Measurements from ENCODE around the gene GFRA1.

The GFRA1 gene, protein sequence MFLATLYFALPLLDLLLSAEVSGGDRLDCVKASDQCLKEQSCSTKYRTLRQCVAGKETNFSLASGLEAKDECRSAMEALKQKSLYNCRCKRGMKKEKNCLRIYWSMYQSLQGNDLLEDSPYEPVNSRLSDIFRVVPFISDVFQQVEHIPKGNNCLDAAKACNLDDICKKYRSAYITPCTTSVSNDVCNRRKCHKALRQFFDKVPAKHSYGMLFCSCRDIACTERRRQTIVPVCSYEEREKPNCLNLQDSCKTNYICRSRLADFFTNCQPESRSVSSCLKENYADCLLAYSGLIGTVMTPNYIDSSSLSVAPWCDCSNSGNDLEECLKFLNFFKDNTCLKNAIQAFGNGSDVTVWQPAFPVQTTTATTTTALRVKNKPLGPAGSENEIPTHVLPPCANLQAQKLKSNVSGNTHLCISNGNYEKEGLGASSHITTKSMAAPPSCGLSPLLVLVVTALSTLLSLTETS

DNA sequence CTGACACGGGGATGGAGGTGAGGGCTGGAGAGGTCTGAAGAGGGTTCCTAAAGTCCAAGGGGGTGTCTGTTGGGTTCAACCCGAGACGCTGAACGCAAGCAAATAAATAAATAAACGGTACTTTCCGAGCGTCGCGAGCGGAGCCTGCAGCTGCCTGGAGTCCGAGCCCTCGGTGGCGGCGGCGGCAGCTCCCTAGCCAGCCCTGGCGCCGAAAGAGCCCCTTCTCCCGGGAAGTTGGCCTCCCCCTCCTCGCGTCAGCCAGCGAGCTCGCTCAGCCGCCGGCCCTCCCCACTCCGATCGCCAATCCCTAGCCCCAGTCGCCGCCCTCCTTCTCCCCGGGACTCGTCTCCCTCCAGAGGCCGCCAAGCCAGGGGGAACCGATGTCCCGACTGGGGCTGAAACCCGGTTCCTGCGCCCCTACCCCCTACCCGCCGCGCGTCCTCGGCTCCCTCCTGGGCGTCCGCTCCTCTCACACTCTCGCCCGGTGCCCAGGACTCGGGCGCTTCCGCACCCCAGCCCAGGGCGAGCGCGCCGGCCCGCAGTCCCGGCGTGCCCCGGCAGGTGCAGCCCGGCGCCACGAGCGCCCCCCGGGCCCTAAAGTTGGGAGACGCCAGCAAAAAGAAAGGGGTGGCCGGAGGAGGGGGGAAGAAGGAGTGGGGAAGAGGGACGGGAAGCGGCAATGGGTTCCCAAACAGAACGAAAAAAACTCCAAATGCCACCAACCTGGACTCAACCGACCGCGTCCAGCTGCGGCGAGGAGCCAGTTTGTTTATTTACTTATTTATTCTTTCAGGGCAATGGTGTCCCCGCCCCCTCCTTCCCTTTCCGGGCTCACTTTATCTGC, at the start of gene GFRA1:
GFRA1 (minus strand) TSS at position 767 of the 844 bp plus-strand sequence. CDS start 1,177 bp downstream, outside the sequence.
- TF ChIP-seq, protein P1, sequence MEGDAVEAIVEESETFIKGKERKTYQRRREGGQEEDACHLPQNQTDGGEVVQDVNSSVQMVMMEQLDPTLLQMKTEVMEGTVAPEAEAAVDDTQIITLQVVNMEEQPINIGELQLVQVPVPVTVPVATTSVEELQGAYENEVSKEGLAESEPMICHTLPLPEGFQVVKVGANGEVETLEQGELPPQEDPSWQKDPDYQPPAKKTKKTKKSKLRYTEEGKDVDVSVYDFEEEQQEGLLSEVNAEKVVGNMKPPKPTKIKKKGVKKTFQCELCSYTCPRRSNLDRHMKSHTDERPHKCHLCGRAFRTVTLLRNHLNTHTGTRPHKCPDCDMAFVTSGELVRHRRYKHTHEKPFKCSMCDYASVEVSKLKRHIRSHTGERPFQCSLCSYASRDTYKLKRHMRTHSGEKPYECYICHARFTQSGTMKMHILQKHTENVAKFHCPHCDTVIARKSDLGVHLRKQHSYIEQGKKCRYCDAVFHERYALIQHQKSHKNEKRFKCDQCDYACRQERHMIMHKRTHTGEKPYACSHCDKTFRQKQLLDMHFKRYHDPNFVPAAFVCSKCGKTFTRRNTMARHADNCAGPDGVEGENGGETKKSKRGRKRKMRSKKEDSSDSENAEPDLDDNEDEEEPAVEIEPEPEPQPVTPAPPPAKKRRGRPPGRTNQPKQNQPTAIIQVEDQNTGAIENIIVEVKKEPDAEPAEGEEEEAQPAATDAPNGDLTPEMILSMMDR (IDR thresholded peaks at IDR 0.05; ENCODE audit: low read depth, low read length), result no peak
- H3K4me3 ChIP-seq (ENCODE audit: low read depth, low read length), result peak within 1 kb of the TSS; percentile 83

DNA sequence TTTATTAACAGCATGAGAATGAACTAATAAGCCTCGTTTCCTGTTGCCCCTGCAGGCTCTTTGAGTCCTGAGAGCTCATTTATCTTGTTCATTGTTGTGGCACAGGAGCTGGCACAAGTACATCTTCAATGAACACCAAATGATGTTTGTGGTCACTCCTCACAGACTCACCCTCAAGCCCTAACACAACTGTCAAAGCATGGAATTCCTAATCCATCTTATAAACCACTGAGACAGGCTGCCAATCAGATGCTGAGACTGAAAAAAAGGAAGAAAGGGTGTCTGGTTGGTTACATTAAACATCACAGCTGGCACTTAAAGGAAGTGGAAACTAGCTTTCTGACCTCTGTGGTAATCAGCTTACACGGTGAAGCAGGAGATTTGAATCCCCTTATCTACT, 43.5 kb upstream of the GFRA1 start:
- TF ChIP-seq, protein P1 (IDR thresholded peaks at IDR 0.05; ENCODE audit: low read depth, low read length), result no peak
- no peak overlapping the region for H3K4me3 ChIP-seq (ENCODE audit: low read depth, low read length)

DNA sequence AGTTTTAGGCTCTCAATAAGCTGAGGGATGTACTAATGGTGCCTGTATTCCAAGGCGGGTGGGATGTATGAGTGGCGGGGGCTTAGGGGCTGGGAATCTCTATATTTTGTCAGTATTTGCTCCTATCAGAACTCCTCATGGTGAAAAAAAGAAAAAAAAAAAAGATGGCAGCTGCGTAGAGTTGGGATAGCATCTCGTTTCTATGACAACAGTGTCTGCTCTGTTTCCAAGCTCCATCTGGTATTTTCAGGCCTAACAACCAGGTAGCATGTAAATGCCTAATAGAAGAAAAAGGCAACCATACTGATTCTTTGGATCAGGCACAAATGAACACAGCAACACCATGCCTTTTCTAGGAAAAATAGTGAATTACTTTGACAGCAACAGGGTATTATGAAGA, 39.5 kb upstream of the GFRA1 start:
- no peak overlapping the region for H3K4me3 ChIP-seq (ENCODE audit: low read depth, low read length)
- TF ChIP-seq, protein P1 (IDR thresholded peaks at IDR 0.05; ENCODE audit: low read depth, low read length), result no peak

- TF ChIP-seq, protein P1 (IDR thresholded peaks at IDR 0.05; ENCODE audit: low read depth, low read length), result no peak
- no peak overlapping the region for H3K4me3 ChIP-seq (ENCODE audit: low read depth, low read length)
Measured at GRCh38 chr10:116311706-116312490, 38.9 kb upstream of the GFRA1 start.

- no peak overlapping the region for H3K4me3 ChIP-seq (ENCODE audit: low read depth, low read length)
- TF ChIP-seq, protein P1 (IDR thresholded peaks at IDR 0.05; ENCODE audit: low read depth, low read length), result no peak
Measured at GRCh38 chr10:116311016-116311415, 38.0 kb upstream of the GFRA1 start.

DNA sequence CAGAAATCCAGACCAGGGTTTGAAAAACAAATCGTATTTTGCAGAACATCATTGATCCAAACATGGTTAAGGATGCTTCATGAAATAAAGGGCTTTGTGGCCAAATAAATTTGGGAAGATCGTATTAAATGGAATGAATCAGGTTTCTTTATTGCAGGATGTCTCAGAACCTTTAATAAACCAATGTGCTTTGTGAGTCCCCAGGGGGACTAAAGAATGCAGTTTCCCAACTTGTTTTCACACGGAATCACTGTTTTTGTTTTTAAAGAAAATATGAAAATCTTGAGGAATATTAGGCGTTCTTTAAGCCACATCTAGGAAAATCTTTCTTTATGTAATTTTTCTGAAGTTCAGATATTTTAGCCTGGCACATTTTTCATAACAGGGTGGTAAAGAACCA, 34.4 kb upstream of the GFRA1 start:
- TF ChIP-seq, protein P1 (IDR thresholded peaks at IDR 0.05; ENCODE audit: low read depth, low read length), result no peak
- no peak overlapping the region for H3K4me3 ChIP-seq (ENCODE audit: low read depth, low read length)
